ENCODE measurements around the gene OR2AT4. TPM values are rescaled to one million over a fixed set of nuclear protein-coding genes. Genes with fewer than 3 reads are reported as not detected.

OR2AT4 gene
- total RNA-seq, 1 donor from 2014 or later: not detected

GRCh38 chr11:75135021-75135650, 38.5 kb upstream of the OR2AT4 start:
- intact Hi-C loops (cut with DNase I): no loop called here

DNA sequence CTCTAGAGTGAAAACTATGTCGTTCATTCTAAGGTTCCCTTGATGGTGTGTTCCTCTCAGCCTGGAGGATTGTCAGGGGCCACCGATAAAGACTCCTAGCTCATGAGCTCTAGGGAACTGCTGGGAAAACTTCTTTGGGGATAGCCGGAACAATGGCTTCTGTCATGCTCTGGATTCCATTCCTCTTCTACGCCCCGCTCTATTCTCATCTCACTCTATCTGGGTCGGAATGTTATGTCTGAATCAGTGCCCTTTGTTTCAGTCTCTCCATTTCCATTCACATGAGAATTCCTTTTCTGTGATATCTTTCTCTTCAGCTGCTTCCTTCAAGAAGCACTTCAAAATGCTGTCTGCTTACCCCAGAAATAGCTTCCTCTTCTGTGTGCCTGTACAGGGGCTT, 37.3 kb upstream of the OR2AT4 start:
- DNase-seq: no peak
- no peaks in the 10 kb centered on the region for H3K36me3 ChIP-seq
- intact Hi-C loops (cut with DNase I): no loop called here

More at GRCh38 chr11:75135021-75135650, 38.5 kb upstream of the OR2AT4 start:
- Histone ChIP-seq H3K4me3 (no peak overlapping the region), H3K27ac (no peak overlapping the region), H3K4me1 (no peaks in the 10 kb centered on the region), H3K27me3 (no peaks in the 10 kb centered on the region), H3K9me3 (no peaks in the 10 kb centered on the region), H3K36me3 (no peaks in the 10 kb centered on the region)
- ATAC-seq (no peak), DNase-seq (no peak)
- TF ChIP-seq CTCF (IDR thresholded peaks at IDR 0.05): no peak

GRCh38 chr11:75132080-75132479, 35.4 kb upstream of the OR2AT4 start:
- intact Hi-C loops (cut with DNase I): no loop called here
- no peaks in the 10 kb centered on the region for H3K9me3 ChIP-seq
- no peaks in the 10 kb centered on the region for H3K4me1 ChIP-seq
- no peak overlapping the region for H3K27ac ChIP-seq
- TF ChIP-seq CTCF (IDR thresholded peaks at IDR 0.05): no peak
- H3K36me3 ChIP-seq: no peaks in the 10 kb centered on the region
- no peak overlapping the region for H3K4me3 ChIP-seq
- H3K27me3 ChIP-seq: no peaks in the 10 kb centered on the region
- DNase-seq (no peak), ATAC-seq (no peak)

More for the DNA sequence above, 37.3 kb upstream of the OR2AT4 start:
- Histone ChIP-seq H3K27ac (no peak overlapping the region), H3K4me1 (no peaks in the 10 kb centered on the region), H3K4me3 (no peak overlapping the region), H3K27me3 (no peaks in the 10 kb centered on the region), H3K9me3 (no peaks in the 10 kb centered on the region)
- ATAC-seq: no peak
- no peak for TF ChIP-seq CTCF (IDR thresholded peaks at IDR 0.05)

- ATAC-seq (no peak), DNase-seq (no peak)
- TF ChIP-seq CTCF (IDR thresholded peaks at IDR 0.05): no peak
- Histone ChIP-seq H3K27me3 (no peaks in the 10 kb centered on the region), H3K4me3 (no peak overlapping the region), H3K36me3 (no peaks in the 10 kb centered on the region), H3K9me3 (no peaks in the 10 kb centered on the region), H3K27ac (no peak overlapping the region), H3K4me1 (no peaks in the 10 kb centered on the region)
- intact Hi-C loops (cut with DNase I): no loop called here
Measured at GRCh38 chr11:75126564-75126963, 29.9 kb upstream of the OR2AT4 start.

- ATAC-seq (no peak), DNase-seq (no peak)
- Histone ChIP-seq H3K27me3 (no peaks in the 10 kb centered on the region), H3K9me3 (peaks cover 2% of the 10 kb centered on the region), H3K36me3 (no peaks in the 10 kb centered on the region), H3K4me3 (no peak overlapping the region), H3K4me1 (no peaks in the 10 kb centered on the region), H3K27ac (no peak overlapping the region)
- intact Hi-C loops (cut with DNase I): no loop called here
- no peak for TF ChIP-seq CTCF (IDR thresholded peaks at IDR 0.05)
Measured at GRCh38 chr11:75118577-75118976, 21.9 kb upstream of the OR2AT4 start.

- no peak for ATAC-seq
- H3K4me3 ChIP-seq: no peak overlapping the region
- no peak for TF ChIP-seq CTCF (IDR thresholded peaks at IDR 0.05)
- H3K4me1 ChIP-seq: no peaks in the 10 kb centered on the region
- H3K27ac ChIP-seq: no peak overlapping the region
- no peak for DNase-seq
- H3K27me3 ChIP-seq: no peaks in the 10 kb centered on the region
- intact Hi-C loops (cut with DNase I): no loop called here
- H3K36me3 ChIP-seq: no peaks in the 10 kb centered on the region
- peaks cover 2% of the 10 kb centered on the region for H3K9me3 ChIP-seq
Measured at GRCh38 chr11:75114465-75114864, 17.8 kb upstream of the OR2AT4 start.
